ENCODE measurements around the gene GNAI2. TPM values are rescaled to one million over a fixed set of nuclear protein-coding genes. Genes with fewer than 3 reads are reported as not detected.

GNAI2 gene
- total and polyA plus RNA-seq, 12 donors: 107 to 270 (median 146) TPM

DNA sequence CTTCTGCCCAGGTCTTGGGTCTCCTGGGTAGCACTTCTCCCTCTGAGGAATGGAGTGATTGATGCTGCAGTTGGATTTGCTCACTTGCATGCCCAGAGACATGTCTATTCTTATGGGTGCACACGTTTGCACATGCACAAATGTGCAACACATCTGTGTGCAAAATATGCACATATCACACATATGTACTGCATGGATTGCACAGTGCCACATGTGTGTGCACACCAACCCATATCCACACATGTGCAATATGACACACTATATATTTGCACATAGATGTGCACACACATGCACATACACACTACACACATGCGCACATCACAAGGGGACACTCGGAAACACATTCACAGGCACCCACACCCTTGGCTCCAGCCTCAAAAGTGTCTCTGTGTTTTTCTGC, 32.3 kb downstream of the GNAI2 start:
- peak overlapping the region in 6 of 10 donors; percentile 47 to 71 (median 64) for H3K4me3 ChIP-seq
- no peak for DNase-seq

DNA sequence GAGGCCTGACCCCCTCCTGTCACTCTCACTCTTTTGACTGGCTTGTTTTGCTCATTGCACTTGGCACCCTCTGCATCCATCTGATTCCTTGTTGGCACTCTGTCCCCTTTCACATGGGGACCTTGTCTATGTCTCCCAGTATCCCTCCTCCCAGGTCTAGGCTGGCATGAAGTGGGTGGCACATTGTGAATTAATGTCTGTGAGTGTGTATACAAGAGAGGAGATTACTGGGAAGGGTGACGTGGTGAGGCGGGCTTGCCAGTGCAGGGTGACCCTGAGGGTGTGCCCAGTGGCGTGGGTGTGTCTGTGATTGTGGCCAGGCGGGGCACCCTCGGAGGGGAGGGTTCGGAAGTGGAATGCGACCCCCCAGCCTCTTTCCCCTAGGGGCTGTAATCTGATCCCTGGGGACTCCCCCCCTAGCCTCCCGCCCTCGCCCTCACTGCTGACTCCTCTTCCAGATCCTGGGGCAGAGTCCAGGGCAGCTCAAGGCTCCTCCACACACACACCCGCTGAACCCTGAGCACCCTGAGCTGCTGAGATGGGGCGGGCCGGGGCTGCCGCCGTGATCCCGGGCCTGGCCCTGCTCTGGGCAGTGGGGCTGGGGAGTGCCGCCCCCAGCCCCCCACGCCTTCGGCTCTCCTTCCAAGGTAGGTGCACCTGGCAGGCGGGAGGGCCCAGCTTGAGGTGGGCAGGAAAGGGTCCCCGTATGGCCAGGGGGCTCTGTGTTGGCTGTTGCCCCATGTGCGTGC, 32.9 kb downstream of the GNAI2 start, which contains the start of gene SEMA3B:
Gene SEMA3B, plus strand, starts transcription at position 445 of the 749 bp plus-strand sequence. Its CDS starts 94 bp downstream, at position 539.
- intact Hi-C loops (cut with DNase I): loop anchor here in 1 of 10 donors (10.0 kb wide), 1 partner anchor 56 kb away; the partner anchor contains the start of genes HYAL2 and TUSC2
- Histone ChIP-seq H3K36me3 (no peaks in the 10 kb centered on the region), H3K4me3 (peak within 1 kb of the TSS in 9 of 10 donors; percentile 47 to 71 (median 63)), H3K9me3 (no peaks in the 10 kb centered on the region), H3K4me1 (peaks cover 20 to 77% (median 62%) of the 10 kb centered on the region in 9 donors), H3K27me3 (peaks cover 0 to 22% (median 0%) of the 10 kb centered on the region in 7 donors), H3K27ac (peak within 1 kb of the TSS in 9 of 10 donors; percentile 58 to 98 (median 94))
- peak; percentile 3 to 67 (median 30) for ATAC-seq
- WGBS, 2 donors: 36 to 42% methylated on average over 21 of the region's 21 CpGs
- DNase-seq: peak; percentile 66 to 68
- TF ChIP-seq, protein P1, sequence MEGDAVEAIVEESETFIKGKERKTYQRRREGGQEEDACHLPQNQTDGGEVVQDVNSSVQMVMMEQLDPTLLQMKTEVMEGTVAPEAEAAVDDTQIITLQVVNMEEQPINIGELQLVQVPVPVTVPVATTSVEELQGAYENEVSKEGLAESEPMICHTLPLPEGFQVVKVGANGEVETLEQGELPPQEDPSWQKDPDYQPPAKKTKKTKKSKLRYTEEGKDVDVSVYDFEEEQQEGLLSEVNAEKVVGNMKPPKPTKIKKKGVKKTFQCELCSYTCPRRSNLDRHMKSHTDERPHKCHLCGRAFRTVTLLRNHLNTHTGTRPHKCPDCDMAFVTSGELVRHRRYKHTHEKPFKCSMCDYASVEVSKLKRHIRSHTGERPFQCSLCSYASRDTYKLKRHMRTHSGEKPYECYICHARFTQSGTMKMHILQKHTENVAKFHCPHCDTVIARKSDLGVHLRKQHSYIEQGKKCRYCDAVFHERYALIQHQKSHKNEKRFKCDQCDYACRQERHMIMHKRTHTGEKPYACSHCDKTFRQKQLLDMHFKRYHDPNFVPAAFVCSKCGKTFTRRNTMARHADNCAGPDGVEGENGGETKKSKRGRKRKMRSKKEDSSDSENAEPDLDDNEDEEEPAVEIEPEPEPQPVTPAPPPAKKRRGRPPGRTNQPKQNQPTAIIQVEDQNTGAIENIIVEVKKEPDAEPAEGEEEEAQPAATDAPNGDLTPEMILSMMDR (IDR thresholded peaks at IDR 0.05): no peak

More for the DNA sequence above, 32.3 kb downstream of the GNAI2 start:
- 50 to 54% methylated on average over 3 of the region's 3 CpGs for WGBS, 2 donors
- TF ChIP-seq, protein P1 (IDR thresholded peaks at IDR 0.05): no peak
- peaks cover 20 to 75% (median 57%) of the 10 kb centered on the region in 9 donors for H3K4me1 ChIP-seq
- peaks cover 0 to 16% (median 0%) of the 10 kb centered on the region in 7 donors for H3K27me3 ChIP-seq
- intact Hi-C loops (cut with DNase I): loop anchor here in 1 of 10 donors (10.0 kb wide), 1 partner anchor 57 kb away; the partner anchor contains the start of genes HYAL2 and TUSC2
- no peaks in the 10 kb centered on the region for H3K9me3 ChIP-seq
- H3K27ac ChIP-seq: peak overlapping the region in 9 of 10 donors; percentile 58 to 98 (median 94)
- H3K36me3 ChIP-seq: no peaks in the 10 kb centered on the region
- ATAC-seq: peak in 1 of 8 donors; percentile 0

DNA sequence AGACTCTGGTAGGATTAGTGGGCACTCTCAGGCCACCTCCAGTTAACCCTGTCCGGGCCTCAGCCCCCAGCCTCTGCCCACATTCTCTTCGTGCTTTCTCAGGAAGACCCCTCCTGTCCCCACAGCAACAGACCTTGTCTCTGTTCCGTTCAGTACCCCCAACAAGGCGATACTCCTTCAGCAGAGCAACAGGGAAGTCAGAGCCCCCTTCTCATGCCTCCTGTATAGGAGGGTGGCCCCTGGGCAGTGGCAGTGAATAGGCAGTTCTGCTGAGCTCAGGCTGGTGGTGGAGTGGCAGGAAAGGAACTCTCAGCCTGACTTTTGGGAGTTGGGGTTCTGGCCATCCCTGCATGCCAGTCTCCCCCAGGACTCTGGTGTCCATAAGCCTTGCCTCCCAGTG, 33.5 kb downstream of the GNAI2 start:
- no peaks in the 10 kb centered on the region for H3K9me3 ChIP-seq
- peaks cover 18 to 77% (median 62%) of the 10 kb centered on the region in 9 donors for H3K4me1 ChIP-seq
- DNase-seq: peak in 1 of 2 donors; percentile 20
- H3K36me3 ChIP-seq: no peaks in the 10 kb centered on the region
- WGBS, 2 donors: 73 to 77% methylated on average over 4 of the region's 4 CpGs
- peaks cover 0 to 27% (median 2%) of the 10 kb centered on the region in 7 donors for H3K27me3 ChIP-seq
- H3K4me3 ChIP-seq: peak overlapping the region in 9 of 10 donors; percentile 14 to 71 (median 34)
- TF ChIP-seq, protein P1 (IDR thresholded peaks at IDR 0.05): no peak
- intact Hi-C loops (cut with DNase I): loop anchor here in 1 of 10 donors (10.0 kb wide), 1 partner anchor 55 kb away; the partner anchor contains the start of genes HYAL2 and TUSC2
- H3K27ac ChIP-seq: peak overlapping the region in 9 of 10 donors; percentile 45 to 98 (median 90)
- ATAC-seq: no peak

DNA sequence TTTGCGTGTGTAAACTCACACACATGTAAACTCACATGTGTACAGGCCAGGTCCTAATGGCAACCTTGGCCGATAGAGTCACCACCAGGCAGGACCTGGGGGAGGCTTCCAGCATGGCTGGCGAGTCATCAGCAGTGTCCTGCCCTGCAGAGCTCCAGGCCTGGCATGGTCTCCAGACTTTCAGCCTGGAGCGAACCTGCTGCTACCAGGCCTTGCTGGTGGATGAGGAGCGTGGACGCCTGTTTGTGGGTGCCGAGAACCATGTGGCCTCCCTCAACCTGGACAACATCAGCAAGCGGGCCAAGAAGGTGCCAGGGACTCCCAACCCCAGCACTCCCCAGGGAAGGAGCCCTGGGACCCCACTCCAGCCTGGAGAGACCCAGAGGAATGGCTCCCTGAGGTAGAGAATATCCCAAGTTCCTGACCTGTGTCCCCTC, 34.0 kb downstream of the GNAI2 start:
- no peaks in the 10 kb centered on the region for H3K9me3 ChIP-seq
- no peak for DNase-seq
- TF ChIP-seq, protein P1 (IDR thresholded peaks at IDR 0.05): no peak
- H3K4me3 ChIP-seq: peak overlapping the region in 4 of 10 donors; percentile 8 to 71 (median 54)
- peaks cover 13 to 77% (median 59%) of the 10 kb centered on the region in 9 donors for H3K4me1 ChIP-seq
- intact Hi-C loops (cut with DNase I): loop anchor here in 5 of 10 donors (2.0 to 10.0 kb wide), 8 partner anchors 41 to 148 kb away; partner anchors contain the start of genes HYAL2 (in 2 of the 5), GNAT1 (in 1 of the 5) and TUSC2 (in 1 of the 5)
- H3K27me3 ChIP-seq: peaks cover 0 to 33% (median 6%) of the 10 kb centered on the region in 7 donors
- H3K27ac ChIP-seq: peak overlapping the region in 6 of 10 donors; percentile 45 to 98 (median 95)
- H3K36me3 ChIP-seq: no peaks in the 10 kb centered on the region
- 87 to 88% methylated on average over 8 of the region's 8 CpGs for WGBS, 2 donors
- no peak for ATAC-seq

Data from heart right ventricle (tissue), 16 donors.